Measurements from ENCODE around the gene SPEG.

DNA sequence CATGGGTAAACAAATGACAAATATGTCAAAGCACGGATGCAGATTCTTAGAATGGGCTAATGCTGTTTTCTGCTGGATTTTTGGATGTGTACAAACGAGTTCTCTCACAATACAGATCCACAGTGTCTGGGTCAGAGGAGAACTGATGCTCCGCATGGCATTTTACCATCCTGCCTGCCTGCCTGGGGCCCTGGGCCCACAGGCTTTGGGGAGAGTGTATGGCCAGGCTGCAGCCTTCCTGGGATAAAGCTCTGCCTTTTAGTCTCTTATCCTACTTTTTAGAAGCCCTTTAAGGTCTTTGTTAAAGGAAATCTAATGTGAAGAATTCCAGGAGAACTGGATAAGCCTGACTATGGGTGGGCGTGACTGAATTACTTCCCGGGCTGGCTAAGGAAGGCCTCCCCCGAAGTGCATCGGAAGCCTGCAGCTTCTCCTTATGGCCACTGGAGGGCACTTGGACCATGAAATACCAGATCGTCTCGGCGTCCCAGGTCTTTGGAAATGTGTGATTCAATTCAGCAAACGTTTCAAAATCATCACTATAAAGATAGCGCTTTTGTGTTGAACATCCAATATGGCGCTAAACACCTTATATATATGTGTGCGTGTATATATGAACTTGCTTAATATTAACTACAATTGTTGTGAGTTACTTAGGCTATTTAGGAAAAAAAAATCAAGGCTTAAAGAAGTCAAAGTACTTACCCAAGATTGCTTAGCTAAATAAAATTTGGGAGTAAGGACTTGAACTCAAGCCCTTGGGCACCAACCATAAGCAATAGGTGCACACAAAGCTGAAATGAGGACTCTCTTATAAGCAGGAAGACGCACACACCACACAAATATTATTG lies 31.8 kb upstream of the SPEG start:
- no peak for TF ChIP-seq KDM4A (IDR thresholded peaks at IDR 0.05; ENCODE audit: low read depth, low read length, severe bottlenecking)
- TF ChIP-seq, protein P1, sequence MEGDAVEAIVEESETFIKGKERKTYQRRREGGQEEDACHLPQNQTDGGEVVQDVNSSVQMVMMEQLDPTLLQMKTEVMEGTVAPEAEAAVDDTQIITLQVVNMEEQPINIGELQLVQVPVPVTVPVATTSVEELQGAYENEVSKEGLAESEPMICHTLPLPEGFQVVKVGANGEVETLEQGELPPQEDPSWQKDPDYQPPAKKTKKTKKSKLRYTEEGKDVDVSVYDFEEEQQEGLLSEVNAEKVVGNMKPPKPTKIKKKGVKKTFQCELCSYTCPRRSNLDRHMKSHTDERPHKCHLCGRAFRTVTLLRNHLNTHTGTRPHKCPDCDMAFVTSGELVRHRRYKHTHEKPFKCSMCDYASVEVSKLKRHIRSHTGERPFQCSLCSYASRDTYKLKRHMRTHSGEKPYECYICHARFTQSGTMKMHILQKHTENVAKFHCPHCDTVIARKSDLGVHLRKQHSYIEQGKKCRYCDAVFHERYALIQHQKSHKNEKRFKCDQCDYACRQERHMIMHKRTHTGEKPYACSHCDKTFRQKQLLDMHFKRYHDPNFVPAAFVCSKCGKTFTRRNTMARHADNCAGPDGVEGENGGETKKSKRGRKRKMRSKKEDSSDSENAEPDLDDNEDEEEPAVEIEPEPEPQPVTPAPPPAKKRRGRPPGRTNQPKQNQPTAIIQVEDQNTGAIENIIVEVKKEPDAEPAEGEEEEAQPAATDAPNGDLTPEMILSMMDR (IDR thresholded peaks at IDR 0.05; ENCODE audit: control extremely low read depth in 1 of 3, insufficient read depth in 1 of 3, low read depth in 1 of 3, low read length in 3 of 3) = peak; percentile 85 to 96 (median 93)
- no peak for TF ChIP-seq POLR2A (IDR thresholded peaks at IDR 0.05; ENCODE audit: control extremely low read depth in 1 of 2, low read depth in 2 of 2, low read length in 2 of 2)
- no peak for TF ChIP-seq JUN (IDR thresholded peaks at IDR 0.05; ENCODE audit: low read depth, low read length)
- no peak for TF ChIP-seq FOSL1 (IDR thresholded peaks at IDR 0.05; ENCODE audit: insufficient read depth, low read depth, low read length)
- TF ChIP-seq SRF (IDR thresholded peaks at IDR 0.05; ENCODE audit: low read depth, low read length) = no peak
- TF ChIP-seq CREB1 (IDR thresholded peaks at IDR 0.05) = no peak
- no peak for TF ChIP-seq POLR2AphosphoS5 (IDR thresholded peaks at IDR 0.05; ENCODE audit: low read depth, low read length)
- no peak for TF ChIP-seq EGR1 (IDR thresholded peaks at IDR 0.05; ENCODE audit: borderline replicate concordance, low read depth, low read length)
- TF ChIP-seq, protein P2, sequence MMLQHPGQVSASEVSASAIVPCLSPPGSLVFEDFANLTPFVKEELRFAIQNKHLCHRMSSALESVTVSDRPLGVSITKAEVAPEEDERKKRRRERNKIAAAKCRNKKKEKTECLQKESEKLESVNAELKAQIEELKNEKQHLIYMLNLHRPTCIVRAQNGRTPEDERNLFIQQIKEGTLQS (IDR thresholded peaks at IDR 0.05; ENCODE audit: insufficient read depth, low read depth, low read length) = no peak
- no peak for TF ChIP-seq RFX5 (IDR thresholded peaks at IDR 0.05; ENCODE audit: borderline replicate concordance, low read depth, low read length)
- TF ChIP-seq HDAC2 (IDR thresholded peaks at IDR 0.05; ENCODE audit: borderline replicate concordance in 1 of 2, low read depth in 2 of 2, low read length in 2 of 2) = no peak
